OCI-LY7 (cell line): ENCODE data around the gene EPHA5. TPM values are rescaled to one million over a fixed set of nuclear protein-coding genes. Genes with fewer than 3 reads are reported as not detected.

Experiments used
- BruUV-seq: library from RNA; stranded (reverse); fragments of 400-500 nt; replicated peaks from 2 replicates; lab custom pipeline; 2021; lab: Mats Ljungman, UMichigan
- CTCF ChIA-PET: fragments of 300-600 bp; sonication (Branson Sonifier 250); formaldehyde crosslinking; loops from one replicate; lab custom pipeline; 2022; ENCODE audit warnings: antibody characterized with exemption; ENCODE audit not compliant: unreplicated experiment; lab: Charles Lee
- POLR2A ChIA-PET: fragments of 300-600 bp; sonication (Branson Sonifier 250); formaldehyde crosslinking; loops from one replicate; lab custom pipeline; 2022; ENCODE audit warnings: antibody characterized with exemption; lab: Charles Lee
- DNase-seq: peaks from one replicate; pipeline ENCODE4 v3.0.0-alpha.2; 2015; ENCODE audit warnings: low spot score
- H2AFZ ChIP-seq: fragments of 200-600 bp; sonication (generic), shearing (Covaris generic); 2 replicates; pipeline ENCODE4 v1.6.1; 2014; ENCODE audit warnings: mild to moderate bottlenecking, antibody characterized with exemption, low read length, moderate library complexity
- H3K27ac ChIP-seq: fragments of 200-600 bp; sonication (generic); 2 replicates; pipeline ENCODE4 v1.5.1; 2014; ENCODE audit warnings: mixed run types, low read depth, mild to moderate bottlenecking, moderate library complexity, low read length, inconsistent platforms; ENCODE audit not compliant: poor library complexity, severe bottlenecking
- H3K36me3 ChIP-seq: fragments of 200-600 bp; sonication (generic); 2 replicates; pipeline ENCODE4 v1.6.1; 2014; ENCODE audit warnings: mild to moderate bottlenecking, antibody characterized with exemption, low read length, moderate library complexity, mixed read lengths; ENCODE audit not compliant: insufficient read depth
- H3K4me1 ChIP-seq: fragments of 200-600 bp; sonication (generic); 2 replicates; pipeline ENCODE4 v1.5.1; 2014; ENCODE audit warnings: mild to moderate bottlenecking, low read length; ENCODE audit not compliant: insufficient read depth, poor library complexity, severe bottlenecking
- H3K4me2 ChIP-seq: fragments of 200-600 bp; sonication (generic); 2 replicates; pipeline ENCODE4 v1.6.1; 2014; ENCODE audit warnings: mild to moderate bottlenecking, low read length
- H3K4me3 ChIP-seq: fragments of 200-600 bp; sonication (generic); 2 replicates; pipeline ENCODE4 v1.5.1; 2014; ENCODE audit warnings: mild to moderate bottlenecking, low read depth, low read length; ENCODE audit not compliant: poor library complexity, severe bottlenecking
- H3K79me2 ChIP-seq: fragments of 200-600 bp; sonication (generic); 2 replicates; pipeline ENCODE4 v1.6.1; 2016; ENCODE audit warnings: low read depth, mild to moderate bottlenecking, low read length, moderate library complexity, mixed read lengths; ENCODE audit not compliant: insufficient read depth
- H3K9me2 ChIP-seq: fragments of 200-600 bp; sonication (generic); 2 replicates; pipeline ENCODE4 v1.6.1; 2016; ENCODE audit warnings: mild to moderate bottlenecking, low read length, mixed read lengths; ENCODE audit not compliant: insufficient read depth
- H3K9me3 ChIP-seq: fragments of 200-600 bp; sonication (generic); 2 replicates; pipeline ENCODE4 v1.6.1; 2014; ENCODE audit warnings: mild to moderate bottlenecking, mixed run types, low read length, mixed read lengths
- H4K20me1 ChIP-seq: fragments of 200-600 bp; sonication (generic); 2 replicates; pipeline ENCODE4 v1.6.1; 2014; ENCODE audit warnings: mild to moderate bottlenecking, antibody characterized with exemption, low read length, moderate library complexity, mixed read lengths; ENCODE audit not compliant: insufficient read depth
- CTCF ChIP-seq: fragments of 200-600 bp; sonication (generic); conservative IDR thresholded peaks from 2 replicates; pipeline ENCODE4 v1.5.1; 2014; ENCODE audit warnings: mild to moderate bottlenecking, antibody characterized with exemption, low read length, moderate library complexity, mixed read lengths
- EZH2phosphoT487 ChIP-seq: fragments of 200-600 bp; sonication (generic); IDR thresholded peaks from 2 replicates; pipeline ENCODE4 v1.6.1; 2018; ENCODE audit warnings: low read depth, borderline replicate concordance, mild to moderate bottlenecking, mixed run types, antibody characterized with exemption, low read length, moderate library complexity, mixed read lengths
- intact Hi-C: fragments of 100-400 bp; cut with micrococcal nuclease; formaldehyde crosslinking; loops from one replicate; pipeline ENCODE4 v1.10.0; 2022; ENCODE audit not compliant: unreplicated experiment
- total RNA-seq, 2 experiments: library from RNA; depleted of rRNA in 1 of 2; stranded (reverse); fragments of >200 nt in 1 of 2; shearing (Covaris generic) in 1 of 2; gene quantifications; 2 replicates each; pipeline ENCODE4 v1.2.3, GENCODE V29; 2014 to 2022

Gene EPHA5
- total RNA-seq, 2 experiments from 2014 or later, result not detected

GRCh38 chr4:65401083-65401482 lies 269.2 kb downstream of the EPHA5 start:
- CTCF ChIA-PET, result no interaction called here
- H3K4me3 ChIP-seq, result no peak overlapping the region
- H3K36me3 ChIP-seq, result no peaks in the 10 kb centered on the region
- no peak for TF ChIP-seq CTCF
- TF ChIP-seq EZH2phosphoT487, result no peak
- no peaks in the 10 kb centered on the region for H3K9me3 ChIP-seq
- no peak overlapping the region for H3K27ac ChIP-seq
- no peaks in the 10 kb centered on the region for H3K9me2 ChIP-seq
- DNase-seq, result no peak
- intact Hi-C loops, result no loop called here
- H3K4me1 ChIP-seq, result no peaks in the 10 kb centered on the region
- H2AFZ ChIP-seq, result no peak overlapping the region
- BruUV-seq, result no TSS peak
- POLR2A ChIA-PET, result no interaction called here
- no peaks in the 10 kb centered on the region for H4K20me1 ChIP-seq
- H3K4me2 ChIP-seq, result no peak overlapping the region
- no peaks in the 10 kb centered on the region for H3K79me2 ChIP-seq

- no peak for DNase-seq
- Histone ChIP-seq H3K4me2 (no peak overlapping the region), H3K4me1 (no peaks in the 10 kb centered on the region), H2AFZ (no peak overlapping the region), H3K4me3 (no peak overlapping the region), H3K9me2 (no peaks in the 10 kb centered on the region), H3K79me2 (no peaks in the 10 kb centered on the region), H3K36me3 (no peaks in the 10 kb centered on the region), H4K20me1 (no peaks in the 10 kb centered on the region), H3K9me3 (no peaks in the 10 kb centered on the region), H3K27ac (no peak overlapping the region)
- ChIA-PET CTCF (no interaction called here), POLR2A (interaction anchor here (0.6 kb wide), 1 partner anchor 134 kb away, joined by 3 read pairs; no protein-coding TSS in a partner anchor)
- BruUV-seq, result no TSS peak
- TF ChIP-seq CTCF (no peak), EZH2phosphoT487 (no peak)
- intact Hi-C loops, result no loop called here
Measured at GRCh38 chr4:65399084-65399483, 271.2 kb downstream of the EPHA5 start.

GRCh38 chr4:65393078-65393477 lies 277.2 kb downstream of the EPHA5 start:
- ChIA-PET POLR2A (no interaction called here), CTCF (no interaction called here)
- Histone ChIP-seq H3K9me3 (0 out of 2 replicates have a peak, but pooled peaks cover 6% of the 10 kb centered on the region), H3K4me3 (no peak overlapping the region), H3K4me1 (no peaks in the 10 kb centered on the region), H3K4me2 (no peak overlapping the region), H3K36me3 (no peaks in the 10 kb centered on the region), H3K79me2 (no peaks in the 10 kb centered on the region), H3K27ac (no peak overlapping the region), H3K9me2 (no peaks in the 10 kb centered on the region), H4K20me1 (no peaks in the 10 kb centered on the region), H2AFZ (no peak overlapping the region)
- TF ChIP-seq EZH2phosphoT487 (no peak), CTCF (no peak)
- intact Hi-C loops, result no loop called here
- no peak for DNase-seq
- BruUV-seq, result no TSS peak
